Duodenal mucosa (tissue), 2 donors: ENCODE data around the gene DLX2.

Experiments used
- H3K27ac ChIP-seq: one replicate; pipeline ENCODE4 v1.7.0; 2013; ENCODE audit warnings: low read depth, low read length
- H3K27me3 ChIP-seq, 2 donors: one replicate each; pipeline ENCODE4 v1.7.0; 2013; ENCODE audit warnings: low read length in 2 of 2, control low read depth in 1 of 2; ENCODE audit not compliant: insufficient read depth in 2 of 2, control insufficient read depth in 1 of 2
- H3K36me3 ChIP-seq, 2 donors: one replicate each; pipeline ENCODE4 v1.7.0; 2013; ENCODE audit warnings: low read length in 2 of 2, control low read depth in 1 of 2; ENCODE audit not compliant: insufficient read depth in 2 of 2, control insufficient read depth in 1 of 2
- H3K4me1 ChIP-seq, 2 donors: one replicate each; pipeline ENCODE4 v1.7.0; 2013; ENCODE audit warnings: low read length in 2 of 2, control low read depth in 1 of 2; ENCODE audit not compliant: insufficient read depth in 2 of 2, control insufficient read depth in 1 of 2
- H3K4me3 ChIP-seq, 2 donors: one replicate each; pipeline ENCODE4 v1.7.0; 2013; ENCODE audit warnings: low read length in 2 of 2, low read depth in 1 of 2
- H3K9ac ChIP-seq, 2 donors: one replicate each; pipeline ENCODE4 v1.7.0; 2013; ENCODE audit warnings: low read length in 2 of 2, low read depth in 1 of 2
- H3K9me3 ChIP-seq, 2 donors: one replicate each; pipeline ENCODE4 v1.7.0; 2013; ENCODE audit warnings: low read length in 2 of 2, control low read depth in 1 of 2; ENCODE audit not compliant: control insufficient read depth in 1 of 2

Gene DLX2

GRCh38 chr2:172087780-172088244 lies 14.9 kb downstream of the DLX2 start:
- Histone ChIP-seq H3K4me3 (no peak overlapping the region), H3K27ac (no peak overlapping the region), H3K27me3 (peaks cover 97 to 100% of the 10 kb centered on the region in 2 donors), H3K36me3 (no peaks in the 10 kb centered on the region), H3K4me1 (peaks cover 22 to 41% of the 10 kb centered on the region in 2 donors), H3K9ac (no peak overlapping the region), H3K9me3 (no peaks in the 10 kb centered on the region)

- Histone ChIP-seq H3K36me3 (no peaks in the 10 kb centered on the region), H3K9ac (no peak overlapping the region), H3K4me3 (no peak overlapping the region), H3K9me3 (no peaks in the 10 kb centered on the region), H3K27me3 (peaks cover 97 to 100% of the 10 kb centered on the region in 2 donors), H3K4me1 (peaks cover 22 to 43% of the 10 kb centered on the region in 2 donors), H3K27ac (no peak overlapping the region)
Observed at GRCh38 chr2:172087207-172087779, 15.4 kb downstream of the DLX2 start.

- Histone ChIP-seq H3K27me3 (peaks cover 97 to 100% of the 10 kb centered on the region in 2 donors), H3K27ac (no peak overlapping the region), H3K4me1 (peaks cover 22 to 45% of the 10 kb centered on the region in 2 donors), H3K9me3 (no peaks in the 10 kb centered on the region), H3K4me3 (peak overlapping the region; percentile 52 to 65), H3K36me3 (no peaks in the 10 kb centered on the region), H3K9ac (no peak overlapping the region)
Observed at GRCh38 chr2:172086241-172087206, 16.2 kb downstream of the DLX2 start.

- Histone ChIP-seq H3K27me3 (peaks cover 99 to 100% of the 10 kb centered on the region in 2 donors), H3K27ac (no peak within 1 kb of the TSS), H3K9ac (peak within 1 kb of the TSS in 1 of 2 donors; percentile 12)
Observed at GRCh38 chr2:172085460-172086159, 17.1 kb downstream of the DLX2 start, which contains the start of gene DLX1. DLX1 (plus strand) TSS chr2:172085507; CDS start chr2:172085678, 171 bp downstream.

GRCh38 chr2:172084645-172085459 lies 17.8 kb downstream of the DLX2 start:
- Histone ChIP-seq H3K9me3 (no peaks in the 10 kb centered on the region), H3K4me3 (peak overlapping the region; percentile 62 to 65), H3K4me1 (peaks cover 22 to 50% of the 10 kb centered on the region in 2 donors), H3K9ac (no peak overlapping the region), H3K36me3 (no peaks in the 10 kb centered on the region), H3K27me3 (peaks cover 99 to 100% of the 10 kb centered on the region in 2 donors), H3K27ac (no peak overlapping the region)

More at GRCh38 chr2:172085460-172086159, 17.1 kb downstream of the DLX2 start, which contains the start of gene DLX1:
- peak within 1 kb of the TSS; percentile 62 to 65 for H3K4me3 ChIP-seq
- H3K9me3 ChIP-seq = no peaks in the 10 kb centered on the region
- H3K36me3 ChIP-seq = no peaks in the 10 kb centered on the region
- H3K4me1 ChIP-seq = peaks cover 22 to 50% of the 10 kb centered on the region in 2 donors

- H3K36me3 ChIP-seq = no peaks in the 10 kb centered on the region
- H3K27ac ChIP-seq = no peak overlapping the region
- H3K4me3 ChIP-seq = peak overlapping the region; percentile 62 to 65
- H3K27me3 ChIP-seq = peaks cover 96 to 100% of the 10 kb centered on the region in 2 donors
- H3K9me3 ChIP-seq = no peaks in the 10 kb centered on the region
- H3K4me1 ChIP-seq = peaks cover 22 to 50% of the 10 kb centered on the region in 2 donors
- H3K9ac ChIP-seq = no peak overlapping the region
Observed at GRCh38 chr2:172084395-172084644, 18.4 kb downstream of the DLX2 start.

- H3K9ac ChIP-seq = no peak overlapping the region
- peaks cover 22 to 50% of the 10 kb centered on the region in 2 donors for H3K4me1 ChIP-seq
- no peak overlapping the region for H3K27ac ChIP-seq
- no peaks in the 10 kb centered on the region for H3K9me3 ChIP-seq
- no peaks in the 10 kb centered on the region for H3K36me3 ChIP-seq
- H3K27me3 ChIP-seq = peaks cover 93 to 100% of the 10 kb centered on the region in 2 donors
- H3K4me3 ChIP-seq = peak overlapping the region; percentile 28 to 62
Observed at GRCh38 chr2:172083628-172084394, 18.9 kb downstream of the DLX2 start.

- Histone ChIP-seq H3K4me1 (peaks cover 22 to 50% of the 10 kb centered on the region in 2 donors), H3K4me3 (peak overlapping the region in 1 of 2 donors; percentile 28), H3K27me3 (peaks cover 93 to 98% of the 10 kb centered on the region in 2 donors), H3K9ac (no peak overlapping the region), H3K36me3 (no peaks in the 10 kb centered on the region), H3K27ac (no peak overlapping the region), H3K9me3 (no peaks in the 10 kb centered on the region)
Observed at GRCh38 chr2:172082944-172083627, 19.6 kb downstream of the DLX2 start.
